Sigmoid colon (tissue), 7 donors: Measurements from ENCODE around the gene WWTR1. TPM values are rescaled to one million over a fixed set of nuclear protein-coding genes. Genes with fewer than 3 reads are reported as not detected.

Source experiments
- DNase-seq: peaks from one replicate; pipeline ENCODE4 v3.0.0-alpha.2; 2019
- H3K27ac ChIP-seq, 4 donors: fragments of 200-600 bp; sonication (generic); one replicate each; pipeline ENCODE4 v1.5.1; 2016 to 2019; ENCODE audit warnings: mild to moderate bottlenecking in 1 of 4
- H3K27me3 ChIP-seq, 3 donors: fragments of 200-600 bp; sonication (generic); one replicate each; pipeline ENCODE4 v1.5.1; 2019; ENCODE audit warnings: mild to moderate bottlenecking in 1 of 3
- H3K36me3 ChIP-seq, 4 donors: fragments of 200-600 bp; sonication (generic); one replicate each; pipeline ENCODE4 v1.5.1; 2016 to 2019
- H3K4me1 ChIP-seq, 4 donors: fragments of 200-600 bp; sonication (generic); one replicate each; pipeline ENCODE4 v1.5.1; 2017 to 2019
- H3K4me3 ChIP-seq, 4 donors: fragments of 200-600 bp; sonication (generic); one replicate each; pipeline ENCODE4 v1.5.1; 2017 to 2019; ENCODE audit warnings: mild to moderate bottlenecking in 2 of 4, moderate library complexity in 1 of 4
- H3K9me3 ChIP-seq, 4 donors: fragments of 200-600 bp in 3 of 4; sonication (generic) in 3 of 4; one replicate each; pipeline versions ENCODE4 v1.5.1 to v1.6.1; 2013 to 2019
- CTCF ChIP-seq, 4 experiments: fragments of 450-650 bp in 3 of 4; fragments of 200-600 bp in 1 of 4; IDR thresholded peaks; one replicate each; pipeline ENCODE4 v1.5.1; 2016 to 2019; ENCODE audit warnings: antibody characterized with exemption in 4 of 4, mild to moderate bottlenecking in 3 of 4, moderate library complexity in 2 of 4
- EP300 ChIP-seq, 4 donors: sonication (generic); formaldehyde crosslinking; IDR thresholded peaks; one replicate each; pipeline ENCODE4 v1.6.1; 2017; ENCODE audit warnings: antibody characterized with exemption in 4 of 4
- POLR2A ChIP-seq, 2 donors: fragments of 450-650 bp; IDR thresholded peaks; one replicate each; pipeline ENCODE4 v1.6.1; 2016; ENCODE audit warnings: antibody characterized with exemption in 2 of 2, mild to moderate bottlenecking in 2 of 2, moderate library complexity in 2 of 2
- POLR2AphosphoS5 ChIP-seq, 4 donors: sonication (generic); formaldehyde crosslinking; IDR thresholded peaks; one replicate each; pipeline ENCODE4 v1.6.1; 2017; ENCODE audit warnings: antibody characterized with exemption in 4 of 4
- WGBS, 2 donors: extraction: QIAGEN DNeasy Blood & Tissue Kit; methylation state at CpG; one replicate each; pipeline ENCODE4 v1.1.7; 2013; 5-methylcytosine and 5-hydroxymethylcytosine counted together
- intact Hi-C: fragments of 100-400 bp; cut with DNase I; formaldehyde crosslinking; loops from one replicate; pipeline ENCODE4 v1.15.1; 2023
- polyA plus RNA-seq, 3 donors: library from polyadenylated mRNA; stranded (reverse); fragments of 200-250 nt; gene quantifications; one replicate each; pipeline ENCODE4 v1.2.3, GENCODE V29; 2013
- total RNA-seq, 4 donors: library from RNA; depleted of rRNA; stranded (reverse); fragments of >200 nt; gene quantifications; one replicate each; pipeline ENCODE4 v1.1.0, GENCODE V29; 2016
- donor health status: healthy with polysubstance abuse.
- donor health status: Bipolar disorder and iron deficiency.
- donor health status: healthy.

The WWTR1 gene
- total and polyA plus RNA-seq, 7 donors: 7.9 to 340 (median 243) TPM

GRCh38 chr3:149600634-149601033 is 57.2 kb downstream of the WWTR1 start:
- no peak overlapping the region for H3K27ac ChIP-seq
- H3K4me3 ChIP-seq: no peak overlapping the region
- intact Hi-C loops: no loop called here
- no peaks in the 10 kb centered on the region for H3K36me3 ChIP-seq
- peaks cover 0 to 75% (median 59%) of the 10 kb centered on the region in 4 donors for H3K4me1 ChIP-seq
- TF ChIP-seq EP300 (IDR thresholded peaks at IDR 0.05) (no peak), POLR2A (IDR thresholded peaks at IDR 0.05) (no peak), POLR2AphosphoS5 (IDR thresholded peaks at IDR 0.05) (no peak), CTCF (IDR thresholded peaks at IDR 0.05) (no peak)
- no peaks in the 10 kb centered on the region for H3K9me3 ChIP-seq
- H3K27me3 ChIP-seq: no peaks in the 10 kb centered on the region
- DNase-seq: no peak
- WGBS, 2 donors: 32 to 70% methylated on average over 1 of the region's 1 CpG

GRCh38 chr3:149599236-149599635 is 58.6 kb downstream of the WWTR1 start:
- no peaks in the 10 kb centered on the region for H3K27me3 ChIP-seq
- TF ChIP-seq POLR2A (IDR thresholded peaks at IDR 0.05) (no peak), POLR2AphosphoS5 (IDR thresholded peaks at IDR 0.05) (no peak), CTCF (IDR thresholded peaks at IDR 0.05) (no peak), EP300 (IDR thresholded peaks at IDR 0.05) (no peak)
- H3K9me3 ChIP-seq: no peaks in the 10 kb centered on the region
- intact Hi-C loops: no loop called here
- no peak overlapping the region for H3K4me3 ChIP-seq
- H3K4me1 ChIP-seq: peaks cover 0 to 62% (median 49%) of the 10 kb centered on the region in 4 donors
- DNase-seq: no peak
- no peaks in the 10 kb centered on the region for H3K36me3 ChIP-seq
- no peak overlapping the region for H3K27ac ChIP-seq
- 92 to 93% methylated on average over 2 of the region's 2 CpGs for WGBS, 2 donors

GRCh38 chr3:149596134-149596770 is 61.6 kb downstream of the WWTR1 start:
- Histone ChIP-seq H3K36me3 (no peaks in the 10 kb centered on the region), H3K4me3 (no peak overlapping the region), H3K9me3 (no peaks in the 10 kb centered on the region), H3K27ac (peak overlapping the region in 3 of 4 donors; percentile 25 to 47 (median 35)), H3K27me3 (no peaks in the 10 kb centered on the region), H3K4me1 (peaks cover 0 to 57% (median 42%) of the 10 kb centered on the region in 4 donors)
- 79 to 92% methylated on average over 6 of the region's 6 CpGs for WGBS, 2 donors
- intact Hi-C loops: no loop called here
- TF ChIP-seq EP300 (IDR thresholded peaks at IDR 0.05) (no peak), CTCF (IDR thresholded peaks at IDR 0.05) (no peak), POLR2AphosphoS5 (IDR thresholded peaks at IDR 0.05) (no peak), POLR2A (IDR thresholded peaks at IDR 0.05) (no peak)
- no peak for DNase-seq

GRCh38 chr3:149593418-149594160 is 64.2 kb downstream of the WWTR1 start:
- DNase-seq: no peak
- Histone ChIP-seq H3K27ac (peak overlapping the region in 2 of 4 donors; percentile 17 to 21), H3K27me3 (no peaks in the 10 kb centered on the region), H3K4me3 (no peak overlapping the region), H3K36me3 (no peaks in the 10 kb centered on the region), H3K9me3 (no peaks in the 10 kb centered on the region), H3K4me1 (peaks cover 0 to 66% (median 48%) of the 10 kb centered on the region in 4 donors)
- whole genome bisulfite sequencing, 2 donors: 76 to 88% methylated on average over 8 of the region's 8 CpGs
- intact Hi-C loops: no loop called here
- no peak for TF ChIP-seq POLR2AphosphoS5 (IDR thresholded peaks at IDR 0.05)
- no peak for TF ChIP-seq CTCF (IDR thresholded peaks at IDR 0.05)
- no peak for TF ChIP-seq POLR2A (IDR thresholded peaks at IDR 0.05)
- no peak for TF ChIP-seq EP300 (IDR thresholded peaks at IDR 0.05)
